Brain microvascular endothelial cell (primary cell): ENCODE measurements around the gene PLG.
"Not testable (repeated sequence)": the region's sequence is repeated elsewhere in the genome, so short reads cannot be mapped to it uniquely, and the experiment has no call there.

Experiments
- DNase-seq: peaks from one replicate; pipeline ENCODE4 v3.0.0-alpha.2; 2020
- H3K27ac ChIP-seq: fragments of 250-450 bp; sonication (Bioruptor Pico); 2 replicates; pipeline ENCODE4 v1.5.1; 2020; ENCODE audit warnings: mild to moderate bottlenecking, moderate library complexity
- H3K27me3 ChIP-seq: fragments of 250-450 bp; sonication (Bioruptor Pico); replicated peaks from 2 replicates; pipeline ENCODE4 v1.5.1; 2020; ENCODE audit warnings: mild to moderate bottlenecking
- H3K36me3 ChIP-seq: fragments of 250-450 bp; sonication (Bioruptor Pico); replicated peaks from 2 replicates; pipeline ENCODE4 v1.5.1; 2020; ENCODE audit warnings: mild to moderate bottlenecking
- H3K4me3 ChIP-seq: 2 replicates; pipeline ENCODE4 v1.5.1; 2011; ENCODE audit warnings: low read depth, mild to moderate bottlenecking, control low read depth, low read length, moderate library complexity
- in situ Hi-C: cut with HindIII; loops from 2 replicates; pipeline ENCODE4 v1.10.0; 2017; ENCODE audit warnings: low sequenced_read_pairs, low pct_ligation_motif_present
- TF ChIP-seq, protein P1 (sequence below): IDR thresholded peaks from 2 replicates; pipeline ENCODE4 v1.5.1; 2011; ENCODE audit warnings: low read depth, mild to moderate bottlenecking, moderate library complexity, low read length, control low read depth, inconsistent platforms; ENCODE audit errors: missing control alignments

Gene PLG

DNA sequence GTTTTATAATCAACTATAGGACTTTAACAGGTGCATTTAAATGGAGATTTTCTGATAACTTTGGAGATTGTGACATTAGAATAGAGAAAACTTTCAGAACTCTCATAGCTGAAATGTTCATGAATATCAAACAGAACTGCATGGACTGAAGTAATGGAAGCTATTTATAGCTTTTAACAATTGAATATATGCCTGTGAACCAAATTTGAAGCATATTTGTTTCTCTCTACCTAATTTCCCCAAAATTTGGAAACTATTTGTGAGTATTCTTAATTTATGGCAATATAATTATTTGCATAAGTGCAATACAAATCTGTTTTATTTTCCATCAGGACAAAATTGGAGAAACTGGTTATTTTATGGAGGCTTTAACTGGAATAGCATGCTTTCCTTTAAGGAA is 96.6 kb downstream of the PLG start:
- H3K27ac ChIP-seq, result no peak overlapping the region
- TF ChIP-seq, protein P1, sequence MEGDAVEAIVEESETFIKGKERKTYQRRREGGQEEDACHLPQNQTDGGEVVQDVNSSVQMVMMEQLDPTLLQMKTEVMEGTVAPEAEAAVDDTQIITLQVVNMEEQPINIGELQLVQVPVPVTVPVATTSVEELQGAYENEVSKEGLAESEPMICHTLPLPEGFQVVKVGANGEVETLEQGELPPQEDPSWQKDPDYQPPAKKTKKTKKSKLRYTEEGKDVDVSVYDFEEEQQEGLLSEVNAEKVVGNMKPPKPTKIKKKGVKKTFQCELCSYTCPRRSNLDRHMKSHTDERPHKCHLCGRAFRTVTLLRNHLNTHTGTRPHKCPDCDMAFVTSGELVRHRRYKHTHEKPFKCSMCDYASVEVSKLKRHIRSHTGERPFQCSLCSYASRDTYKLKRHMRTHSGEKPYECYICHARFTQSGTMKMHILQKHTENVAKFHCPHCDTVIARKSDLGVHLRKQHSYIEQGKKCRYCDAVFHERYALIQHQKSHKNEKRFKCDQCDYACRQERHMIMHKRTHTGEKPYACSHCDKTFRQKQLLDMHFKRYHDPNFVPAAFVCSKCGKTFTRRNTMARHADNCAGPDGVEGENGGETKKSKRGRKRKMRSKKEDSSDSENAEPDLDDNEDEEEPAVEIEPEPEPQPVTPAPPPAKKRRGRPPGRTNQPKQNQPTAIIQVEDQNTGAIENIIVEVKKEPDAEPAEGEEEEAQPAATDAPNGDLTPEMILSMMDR, result no peak
- H3K4me3 ChIP-seq, result no peak overlapping the region
- in situ Hi-C loops, result no loop called here
- no peaks in the 10 kb centered on the region for H3K27me3 ChIP-seq
- H3K36me3 ChIP-seq, result no peaks in the 10 kb centered on the region
- DNase-seq, result no peak

DNA sequence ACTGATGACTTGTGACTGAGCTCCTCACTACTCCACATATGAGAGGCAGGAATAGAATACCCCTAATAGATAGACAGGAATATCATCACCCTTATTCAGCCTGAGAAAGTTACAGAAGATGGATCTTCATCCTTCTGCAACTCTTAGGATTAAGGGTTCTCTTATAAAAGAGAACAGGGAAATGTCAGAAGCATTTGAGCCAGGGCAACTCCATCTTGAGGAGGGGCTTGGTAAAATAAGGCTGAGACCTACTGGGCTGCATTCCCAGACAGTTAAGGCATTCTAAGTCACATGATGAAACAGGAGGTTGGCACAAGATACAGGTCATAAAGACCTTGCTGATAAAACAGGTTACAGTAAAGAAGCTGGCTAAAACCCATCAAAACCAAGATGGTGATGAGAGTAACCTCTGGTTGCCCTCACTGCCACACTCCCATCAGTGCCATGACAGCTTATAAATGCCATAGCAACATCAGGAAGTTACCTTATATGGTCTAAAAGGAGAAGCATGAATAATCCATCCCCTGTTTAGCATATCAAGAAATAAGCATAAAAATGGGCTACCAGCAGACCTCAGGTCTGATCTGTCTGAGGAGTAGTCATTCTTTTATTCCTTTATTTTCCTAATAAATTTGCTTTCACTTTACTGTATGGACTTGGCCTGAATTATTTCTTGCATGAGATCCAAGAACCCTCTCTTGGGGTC is 97.9 kb downstream of the PLG start:
- no peak for DNase-seq
- in situ Hi-C loops, result no loop called here
- no peak overlapping the region for H3K27ac ChIP-seq
- no peaks in the 10 kb centered on the region for H3K36me3 ChIP-seq
- H3K27me3 ChIP-seq, result no peaks in the 10 kb centered on the region
- no peak overlapping the region for H3K4me3 ChIP-seq
- TF ChIP-seq, protein P1, result no peak

DNA sequence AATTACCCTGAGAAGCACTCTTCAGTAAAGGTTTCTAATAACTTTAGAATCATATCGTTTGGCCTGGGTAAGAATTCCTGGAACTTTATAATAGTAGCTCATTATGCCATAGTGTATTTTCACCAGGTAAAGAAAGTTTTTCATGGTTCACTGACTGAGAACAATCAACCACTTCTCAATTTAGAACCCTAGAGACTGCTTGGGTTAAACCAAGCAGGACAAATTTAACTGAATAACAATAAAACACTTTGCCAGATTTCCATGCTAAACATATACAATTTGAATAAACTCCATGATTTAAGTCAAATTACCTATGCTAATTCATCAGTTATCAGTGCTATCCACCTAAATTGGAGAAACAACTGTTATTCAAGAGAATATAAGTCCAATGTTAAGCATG is 99.4 kb downstream of the PLG start:
- no peaks in the 10 kb centered on the region for H3K27me3 ChIP-seq
- H3K36me3 ChIP-seq, result no peaks in the 10 kb centered on the region
- H3K4me3 ChIP-seq, result no peak overlapping the region
- DNase-seq, result no peak
- TF ChIP-seq, protein P1, result no peak
- in situ Hi-C loops, result no loop called here
- no peak overlapping the region for H3K27ac ChIP-seq

DNA sequence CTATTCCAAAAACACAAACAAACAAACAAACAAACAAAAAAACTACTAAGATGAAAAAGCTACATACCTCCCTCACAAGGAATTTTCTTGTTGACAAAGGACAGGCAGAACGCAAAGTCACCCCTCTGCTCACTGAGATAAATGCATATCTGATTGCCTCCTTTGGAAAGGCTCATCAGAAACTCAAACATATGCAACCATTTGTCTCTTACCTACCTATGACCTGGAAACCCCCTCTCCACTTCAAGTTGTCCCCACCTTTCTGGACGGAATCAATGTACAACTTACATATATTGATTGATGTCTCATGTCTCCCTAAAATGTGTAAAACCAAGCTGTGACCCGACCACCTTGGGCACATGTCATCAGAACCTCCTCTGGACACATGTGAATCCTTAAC is 100.0 kb downstream of the PLG start:
- in situ Hi-C loops, H3K4me3 ChIP-seq, H3K27ac ChIP-seq, DNase-seq, H3K36me3 ChIP-seq, H3K27me3 ChIP-seq: not testable (repeated sequence)
